Measurements from ENCODE around the gene TRIM2.

DNA sequence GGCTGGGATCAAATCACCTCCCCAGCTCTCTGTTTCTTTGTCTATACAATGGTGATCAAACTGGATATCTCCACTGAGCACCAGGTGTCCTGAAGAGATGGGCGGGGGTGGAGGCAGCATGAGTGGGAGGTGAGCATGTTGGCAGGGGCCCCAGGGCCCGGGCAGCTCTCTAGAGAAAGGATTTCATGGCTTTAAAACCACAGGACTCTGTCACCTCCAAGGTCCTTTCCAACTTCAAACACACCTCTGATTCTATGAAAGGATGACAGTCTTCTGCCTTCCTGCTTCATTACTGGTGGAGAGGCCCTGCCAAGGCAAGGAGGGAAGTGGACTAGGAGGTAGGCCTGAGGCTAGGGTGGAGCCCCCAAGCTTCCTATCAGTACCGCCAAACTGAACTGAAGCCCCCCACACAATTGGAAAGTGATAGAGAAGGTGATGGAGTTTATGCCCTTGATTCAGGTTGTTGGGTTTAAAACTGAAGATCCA is 38.6 kb downstream of the TRIM2 start:
- TF ChIP-seq, protein P1, sequence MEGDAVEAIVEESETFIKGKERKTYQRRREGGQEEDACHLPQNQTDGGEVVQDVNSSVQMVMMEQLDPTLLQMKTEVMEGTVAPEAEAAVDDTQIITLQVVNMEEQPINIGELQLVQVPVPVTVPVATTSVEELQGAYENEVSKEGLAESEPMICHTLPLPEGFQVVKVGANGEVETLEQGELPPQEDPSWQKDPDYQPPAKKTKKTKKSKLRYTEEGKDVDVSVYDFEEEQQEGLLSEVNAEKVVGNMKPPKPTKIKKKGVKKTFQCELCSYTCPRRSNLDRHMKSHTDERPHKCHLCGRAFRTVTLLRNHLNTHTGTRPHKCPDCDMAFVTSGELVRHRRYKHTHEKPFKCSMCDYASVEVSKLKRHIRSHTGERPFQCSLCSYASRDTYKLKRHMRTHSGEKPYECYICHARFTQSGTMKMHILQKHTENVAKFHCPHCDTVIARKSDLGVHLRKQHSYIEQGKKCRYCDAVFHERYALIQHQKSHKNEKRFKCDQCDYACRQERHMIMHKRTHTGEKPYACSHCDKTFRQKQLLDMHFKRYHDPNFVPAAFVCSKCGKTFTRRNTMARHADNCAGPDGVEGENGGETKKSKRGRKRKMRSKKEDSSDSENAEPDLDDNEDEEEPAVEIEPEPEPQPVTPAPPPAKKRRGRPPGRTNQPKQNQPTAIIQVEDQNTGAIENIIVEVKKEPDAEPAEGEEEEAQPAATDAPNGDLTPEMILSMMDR (conservative IDR thresholded peaks at IDR 0.05 in 1 of 2, IDR thresholded peaks at IDR 0.05 in 1 of 2; ENCODE audit: low read depth in 1 of 2, low read length in 2 of 2) = no peak
- TF ChIP-seq EZH2 (IDR thresholded peaks at IDR 0.05; ENCODE audit: low read length, missing control alignments) = no peak
